Aorta (tissue), 5 donors: Measurements from ENCODE around the gene KRT34. TPM values are rescaled to one million over a fixed set of nuclear protein-coding genes. Genes with fewer than 3 reads are reported as not detected.

Experiments used
- ATAC-seq: fragments of 200-7000 bp; cut with Tn5 transposase; one replicate; pipeline ENCODE4 v1.9.1; 2022; ENCODE audit warnings: moderate library complexity; ENCODE audit not compliant: low FRiP score
- DNase-seq, 2 donors: peaks; one replicate each; pipeline ENCODE4 v3.0.0-alpha.2; 2020
- H3K27ac ChIP-seq, 2 donors: one replicate each; pipeline ENCODE4 v1.5.1; 2013; ENCODE audit warnings: low read length in 2 of 2, mild to moderate bottlenecking in 2 of 2, moderate library complexity in 2 of 2, control low read depth in 1 of 2, inconsistent platforms in 1 of 2, low read depth in 1 of 2
- H3K27me3 ChIP-seq, 2 donors: one replicate each; pipeline ENCODE4 v1.6.1; 2013; ENCODE audit warnings: control low read depth in 1 of 2, low read length in 1 of 2, mild to moderate bottlenecking in 1 of 2, moderate library complexity in 1 of 2; ENCODE audit not compliant: insufficient read depth in 2 of 2, control insufficient read depth in 1 of 2
- H3K36me3 ChIP-seq, 2 donors: one replicate each; pipeline ENCODE4 v1.6.1; 2013; ENCODE audit warnings: control low read depth in 1 of 2, low read length in 1 of 2, mild to moderate bottlenecking in 1 of 2; ENCODE audit not compliant: insufficient read depth in 2 of 2, control insufficient read depth in 1 of 2
- H3K4me1 ChIP-seq, 2 donors: one replicate each; pipeline ENCODE4 v1.6.1; 2013; ENCODE audit warnings: low read length in 2 of 2, control low read depth in 1 of 2, mild to moderate bottlenecking in 1 of 2, moderate library complexity in 1 of 2; ENCODE audit not compliant: insufficient read depth in 2 of 2, control insufficient read depth in 1 of 2
- H3K4me3 ChIP-seq, 2 donors: one replicate each; pipeline ENCODE4 v1.5.1; 2013; ENCODE audit warnings: low read length in 2 of 2, control low read depth in 1 of 2, mild to moderate bottlenecking in 1 of 2
- H3K9me3 ChIP-seq: one replicate; pipeline ENCODE4 v1.6.1; 2013; ENCODE audit warnings: mild to moderate bottlenecking, low read length; ENCODE audit not compliant: control insufficient read depth
- WGBS, 2 donors: extraction: QIAGEN DNeasy Blood & Tissue Kit; methylation state at CpG; one replicate each; pipeline ENCODE4 v1.1.7; 2013; 5-methylcytosine and 5-hydroxymethylcytosine counted together
- intact Hi-C, 2 donors: fragments of 100-400 bp; cut with DNase I; formaldehyde crosslinking; loops; one replicate each; pipeline versions ENCODE4 v1.14.2 to v1.15.0; 2022
- polyA plus RNA-seq, 2 donors: library from polyadenylated mRNA; stranded (reverse); fragments of 200-250 nt; gene quantifications; one replicate each; pipeline ENCODE4 v1.2.3, GENCODE V29; 2013
- total RNA-seq, 2 donors: library from RNA; stranded (reverse); fragmentation: NEBNext Ultra II Directional; extraction: Animal tissue kit (Norgen Biotek cat#: 25700); gene quantifications; one replicate each; pipeline ENCODE4 v1.2.1, GENCODE V29; 2021
- donor health status: healthy with polysubstance abuse.
- donor health status: Bipolar disorder and iron deficiency.
- donor health status: DM: no; HTN: no; CAD: no.
- donor health status: DM: no; HTN: no; CAD: no.
- donor health status: DM: yes; HTN: yes; CAD: no.

KRT34 gene
- total and polyA plus RNA-seq, 4 donors: not detected

- H3K27ac ChIP-seq: no peak overlapping the region
- intact Hi-C loops: no loop called here
- ATAC-seq (no peak), DNase-seq (no peak)
- no peak overlapping the region for H3K4me3 ChIP-seq
- H3K36me3 ChIP-seq: no peaks in the 10 kb centered on the region
- H3K27me3 ChIP-seq: no peaks in the 10 kb centered on the region
- 89 to 92% methylated on average over 3 of the region's 3 CpGs for WGBS, 2 donors
- H3K9me3 ChIP-seq: no peaks in the 10 kb centered on the region
- H3K4me1 ChIP-seq: no peaks in the 10 kb centered on the region
These were observed 48.3 kb downstream of the KRT34 start for GRCh38 chr17:41333836-41334235.

- H3K36me3 ChIP-seq: no peaks in the 10 kb centered on the region
- intact Hi-C loops: no loop called here
- ATAC-seq (no peak), DNase-seq (no peak)
- no peak overlapping the region for H3K4me3 ChIP-seq
- no peaks in the 10 kb centered on the region for H3K4me1 ChIP-seq
- no peaks in the 10 kb centered on the region for H3K9me3 ChIP-seq
- H3K27ac ChIP-seq: no peak overlapping the region
- 94 to 95% methylated on average over 5 of the region's 5 CpGs for WGBS, 2 donors
- no peaks in the 10 kb centered on the region for H3K27me3 ChIP-seq
These were observed 49.0 kb downstream of the KRT34 start for GRCh38 chr17:41333098-41333497.

GRCh38 chr17:41332239-41332638 is 49.9 kb downstream of the KRT34 start:
- Histone ChIP-seq H3K9me3 (no peaks in the 10 kb centered on the region), H3K4me3 (no peak overlapping the region), H3K27ac (no peak overlapping the region), H3K27me3 (no peaks in the 10 kb centered on the region), H3K4me1 (no peaks in the 10 kb centered on the region), H3K36me3 (no peaks in the 10 kb centered on the region)
- intact Hi-C loops: no loop called here
- no peak for DNase-seq
- ATAC-seq: no peak
- 78 to 83% methylated on average over 2 of the region's 2 CpGs for WGBS, 2 donors

- Histone ChIP-seq H3K27ac (no peak overlapping the region), H3K4me3 (no peak overlapping the region), H3K27me3 (no peaks in the 10 kb centered on the region), H3K4me1 (no peaks in the 10 kb centered on the region), H3K36me3 (no peaks in the 10 kb centered on the region), H3K9me3 (no peaks in the 10 kb centered on the region)
- no peak for ATAC-seq
- 60 to 68% methylated on average over 7 of the region's 7 CpGs for WGBS, 2 donors
- no peak for DNase-seq
- intact Hi-C loops: no loop called here
These were observed 50.5 kb downstream of the KRT34 start for GRCh38 chr17:41331606-41332005.

GRCh38 chr17:41329279-41329948 is 52.7 kb downstream of the KRT34 start:
- Histone ChIP-seq H3K27ac (no peak overlapping the region), H3K9me3 (no peaks in the 10 kb centered on the region), H3K36me3 (no peaks in the 10 kb centered on the region), H3K27me3 (no peaks in the 10 kb centered on the region), H3K4me3 (no peak overlapping the region), H3K4me1 (no peaks in the 10 kb centered on the region)
- peak; percentile 20 for ATAC-seq
- 52 to 53% methylated on average over 13 of the region's 13 CpGs for WGBS, 2 donors
- intact Hi-C loops: loop anchor here in 1 of 2 donors (10.0 kb wide), 1 partner anchor 415 kb away; no protein-coding TSS in a partner anchor
- peak in 1 of 2 donors; percentile 52 for DNase-seq

GRCh38 chr17:41328207-41328606 is 53.9 kb downstream of the KRT34 start:
- H3K27ac ChIP-seq: no peak overlapping the region
- no peak for ATAC-seq
- H3K36me3 ChIP-seq: no peaks in the 10 kb centered on the region
- no peak overlapping the region for H3K4me3 ChIP-seq
- H3K4me1 ChIP-seq: no peaks in the 10 kb centered on the region
- intact Hi-C loops: loop anchor here in 1 of 2 donors (10.0 kb wide), 1 partner anchor 413 kb away; no protein-coding TSS in a partner anchor
- WGBS, 2 donors: 87 to 91% methylated on average over 7 of the region's 7 CpGs
- no peaks in the 10 kb centered on the region for H3K9me3 ChIP-seq
- H3K27me3 ChIP-seq: no peaks in the 10 kb centered on the region
- no peak for DNase-seq

Other genes with a start within 250 kb of the KRT34 start
Only the 30 nearest of the 32 such genes appear.
- gene KRTAP4-5, start 232.5 kb downstream of the KRT34 start, total RNA-seq: not detected
- not detected for gene KRTAP4-5, start 232.5 kb downstream of the KRT34 start, polyA plus RNA-seq
- not detected for gene KRTAP4-4, start 221.6 kb downstream of the KRT34 start, total RNA-seq
- gene KRTAP4-4, start 221.6 kb downstream of the KRT34 start, polyA plus RNA-seq: not detected
- not detected for gene KRTAP4-3, start 214.1 kb downstream of the KRT34 start, total RNA-seq
- gene KRTAP4-3, start 214.1 kb downstream of the KRT34 start, polyA plus RNA-seq: not detected
- gene KRTAP4-2, start 204.1 kb downstream of the KRT34 start, total RNA-seq: not detected
- gene KRTAP4-2, start 204.1 kb downstream of the KRT34 start, polyA plus RNA-seq: not detected
- not detected for gene KRTAP4-1, start 197.4 kb downstream of the KRT34 start, total RNA-seq
- not detected for gene KRTAP4-1, start 197.4 kb downstream of the KRT34 start, polyA plus RNA-seq
- not detected for gene KRTAP9-1, start 192.4 kb downstream of the KRT34 start, total RNA-seq
- not detected for gene KRTAP9-1, start 192.4 kb downstream of the KRT34 start, polyA plus RNA-seq
- gene KRTAP9-2, start 155.7 kb downstream of the KRT34 start, total RNA-seq: not detected
- gene KRTAP9-2, start 155.7 kb downstream of the KRT34 start, polyA plus RNA-seq: not detected
- not detected for gene KRTAP9-3, start 149.9 kb downstream of the KRT34 start, total RNA-seq
- gene KRTAP9-3, start 149.9 kb downstream of the KRT34 start, polyA plus RNA-seq: not detected
- not detected for gene KRTAP9-8, start 144.3 kb downstream of the KRT34 start, total RNA-seq
- not detected for gene KRTAP9-8, start 144.3 kb downstream of the KRT34 start, polyA plus RNA-seq
- gene KRTAP9-4, start 132.6 kb downstream of the KRT34 start, total RNA-seq: not detected
- under 1 TPM in 1 of 2 donors, not detected in 1; 0.75 TPM for gene KRTAP9-4, start 132.6 kb downstream of the KRT34 start, polyA plus RNA-seq
- not detected for gene KRTAP9-9, start 126.9 kb downstream of the KRT34 start, total RNA-seq
- gene KRTAP9-9, start 126.9 kb downstream of the KRT34 start, polyA plus RNA-seq: not detected
- gene KRTAP9-6, start 116.9 kb downstream of the KRT34 start, total RNA-seq: not detected
- not detected for gene KRTAP9-6, start 116.9 kb downstream of the KRT34 start, polyA plus RNA-seq
- not detected for gene KRTAP9-7, start 106.6 kb downstream of the KRT34 start, total RNA-seq
- not detected for gene KRTAP9-7, start 106.6 kb downstream of the KRT34 start, polyA plus RNA-seq
- not detected for gene KRTAP29-1, start 79.5 kb downstream of the KRT34 start, total RNA-seq
- gene KRTAP29-1, start 79.5 kb downstream of the KRT34 start, polyA plus RNA-seq: not detected
- gene KRTAP16-1, start 73.0 kb downstream of the KRT34 start, total RNA-seq: not detected
- not detected for gene KRTAP16-1, start 73.0 kb downstream of the KRT34 start, polyA plus RNA-seq
- gene KRTAP17-1, start 66.6 kb downstream of the KRT34 start, total RNA-seq: not detected
- not detected for gene KRTAP17-1, start 66.6 kb downstream of the KRT34 start, polyA plus RNA-seq
- not detected for gene KRT33A, start 31.5 kb downstream of the KRT34 start, total RNA-seq
- not detected for gene KRT33A, start 31.5 kb downstream of the KRT34 start, polyA plus RNA-seq
- not detected for gene KRT33B, start 12.5 kb downstream of the KRT34 start, total RNA-seq
- gene KRT33B, start 12.5 kb downstream of the KRT34 start, polyA plus RNA-seq: not detected
- not detected for gene KRT31, start 15.3 kb upstream of the KRT34 start, total RNA-seq
- gene KRT31, start 15.3 kb upstream of the KRT34 start, polyA plus RNA-seq: not detected
- gene KRT37, start 42.3 kb upstream of the KRT34 start, total RNA-seq: not detected
- not detected for gene KRT37, start 42.3 kb upstream of the KRT34 start, polyA plus RNA-seq
- not detected for gene KRT38, start 58.7 kb upstream of the KRT34 start, total RNA-seq
- not detected for gene KRT38, start 58.7 kb upstream of the KRT34 start, polyA plus RNA-seq
- gene KRT32, start 85.1 kb upstream of the KRT34 start, total RNA-seq: not detected
- not detected for gene KRT32, start 85.1 kb upstream of the KRT34 start, polyA plus RNA-seq
- gene KRT35, start 98.8 kb upstream of the KRT34 start, total RNA-seq: not detected
- not detected for gene KRT35, start 98.8 kb upstream of the KRT34 start, polyA plus RNA-seq
- gene KRT36, start 107.6 kb upstream of the KRT34 start, total RNA-seq: not detected
- under 1 TPM in 1 of 2 donors, not detected in 1; 0.50 TPM for gene KRT36, start 107.6 kb upstream of the KRT34 start, polyA plus RNA-seq
- not detected for gene KRT13, start 123.3 kb upstream of the KRT34 start, total RNA-seq
- gene KRT13, start 123.3 kb upstream of the KRT34 start, polyA plus RNA-seq: 10 to 100 TPM; 11.4 to 38.3 TPM
- not detected for gene KRT15, start 136.6 kb upstream of the KRT34 start, total RNA-seq
- gene KRT15, start 136.6 kb upstream of the KRT34 start, polyA plus RNA-seq: 1 to 10 TPM in 1 of 2 donors, under 1 TPM in 1; 0.56 to 1.9 TPM
- gene KRT19, start 146.0 kb upstream of the KRT34 start, total RNA-seq: 1 to 10 TPM; 1.3 to 5.7 TPM
- 100 to 1,000 TPM in 1 of 2 donors, 1 to 10 TPM in 1; 3.1 to 135 TPM for gene KRT19, start 146.0 kb upstream of the KRT34 start, polyA plus RNA-seq
- not detected for gene KRT9, start 189.8 kb upstream of the KRT34 start, total RNA-seq
- under 1 TPM in 1 of 2 donors, not detected in 1; 0.18 TPM for gene KRT9, start 189.8 kb upstream of the KRT34 start, polyA plus RNA-seq
- gene KRT14, start 204.6 kb upstream of the KRT34 start, total RNA-seq: 1 to 10 TPM in 1 of 2 donors, under 1 TPM in 1; 0.30 to 1.2 TPM
- gene KRT14, start 204.6 kb upstream of the KRT34 start, polyA plus RNA-seq: 10 to 100 TPM in 1 of 2 donors, 1 to 10 TPM in 1; 4.4 to 46.7 TPM
- under 1 TPM; 0.30 to 0.65 TPM for gene KRT16, start 230.5 kb upstream of the KRT34 start, total RNA-seq
- 10 to 100 TPM in 1 of 2 donors, 1 to 10 TPM in 1; 6.9 to 15.7 TPM for gene KRT16, start 230.5 kb upstream of the KRT34 start, polyA plus RNA-seq